Testis (tissue), 3 donors: ENCODE measurements around the gene ZFP36L1. TPM values are rescaled to one million over a fixed set of nuclear protein-coding genes. Genes with fewer than 3 reads are reported as not detected.

Experiments used
- DNase-seq: peaks from one replicate; pipeline ENCODE4 v3.0.0-alpha.2; 2019
- H3K27ac ChIP-seq, 2 donors: fragments of 200-600 bp; sonication (generic); one replicate each; pipeline ENCODE4 v1.5.1; 2019
- H3K27me3 ChIP-seq: fragments of 200-600 bp; sonication (generic); one replicate; pipeline ENCODE4 v1.5.1; 2019
- H3K36me3 ChIP-seq: fragments of 200-600 bp; sonication (generic); one replicate; pipeline ENCODE4 v1.5.1; 2017; ENCODE audit warnings: low read depth; ENCODE audit errors: missing control alignments
- H3K4me1 ChIP-seq: fragments of 200-600 bp; sonication (generic); one replicate; pipeline ENCODE4 v1.5.1; 2019
- H3K4me3 ChIP-seq, 2 donors: fragments of 200-600 bp; sonication (generic); one replicate each; pipeline ENCODE4 v1.5.1; 2017 to 2019
- H3K9me3 ChIP-seq: fragments of 200-600 bp; sonication (generic); one replicate; pipeline ENCODE4 v1.5.1; 2017
- CTCF ChIP-seq, 3 experiments: fragments of 450-650 bp in 2 of 3; fragments of 200-600 bp in 1 of 3; sonication (generic) in 1 of 3; IDR thresholded peaks; one replicate each; pipeline ENCODE4 v1.5.1; 2016 to 2019; ENCODE audit warnings: antibody characterized with exemption in 3 of 3, mild to moderate bottlenecking in 2 of 3, moderate library complexity in 1 of 3
- POLR2A ChIP-seq: fragments of 450-650 bp; IDR thresholded peaks from one replicate; pipeline ENCODE4 v1.6.1; 2017; ENCODE audit warnings: antibody characterized with exemption, mild to moderate bottlenecking, moderate library complexity
- WGBS, 2 donors: methylation state at CpG; one replicate each; pipeline ENCODE4 v1.1.5; 2018; 5-methylcytosine and 5-hydroxymethylcytosine counted together
- intact Hi-C: fragments of 100-400 bp; cut with DNase I; formaldehyde crosslinking; loops from one replicate; pipeline ENCODE4 v1.15.1; 2023; ENCODE audit warnings: low total_unique reads
- polyA plus RNA-seq: library from polyadenylated mRNA; stranded (reverse); fragments of 350-450 nt; fragmentation: Illumina TruSeq; extraction: RNeasy Lipid Tissue Mini Kit (QIAGEN cat#74804); gene quantifications from one replicate; pipeline ENCODE4 v1.2.3, GENCODE V29; 2014; ENCODE audit warnings: low read depth, low replicate concordance; ENCODE audit not compliant: insufficient read depth
- total RNA-seq, 2 donors: library from RNA; depleted of rRNA; stranded (reverse); fragments of >200 nt; gene quantifications; one replicate each; pipeline ENCODE4 v1.2.3, GENCODE V29; 2016

The ZFP36L1 gene
- total and polyA plus RNA-seq, 3 donors from 2014 or later: 120 to 301 (median 176) TPM

GRCh38 chr14:68810173-68811153 is 17.6 kb upstream of the ZFP36L1 start:
- no peak for DNase-seq
- H3K27me3 ChIP-seq: no peaks in the 10 kb centered on the region
- WGBS, 2 donors: 87 to 92% methylated on average over 8 of the region's 8 CpGs
- no peaks in the 10 kb centered on the region for H3K36me3 ChIP-seq
- H3K9me3 ChIP-seq: no peaks in the 10 kb centered on the region
- peaks cover 43% of the 10 kb centered on the region for H3K4me1 ChIP-seq
- intact Hi-C loops: loop anchor here (10.0 kb wide), 1 partner anchor 566 kb away; no protein-coding TSS in a partner anchor
- no peak overlapping the region for H3K4me3 ChIP-seq
- H3K27ac ChIP-seq: peak overlapping the region in 1 of 2 donors; percentile 38
- TF ChIP-seq CTCF (IDR thresholded peaks at IDR 0.05): no peak
- TF ChIP-seq POLR2A: no peak

GRCh38 chr14:68809524-68809923 is 16.7 kb upstream of the ZFP36L1 start:
- no peak for DNase-seq
- H3K27ac ChIP-seq: no peak overlapping the region
- WGBS, 2 donors: 92 to 96% methylated on average over 4 of the region's 4 CpGs
- H3K27me3 ChIP-seq: no peaks in the 10 kb centered on the region
- TF ChIP-seq POLR2A (no peak), CTCF (IDR thresholded peaks at IDR 0.05) (no peak)
- no peak overlapping the region for H3K4me3 ChIP-seq
- no peaks in the 10 kb centered on the region for H3K36me3 ChIP-seq
- intact Hi-C loops: no loop called here
- H3K4me1 ChIP-seq: peaks cover 33% of the 10 kb centered on the region
- H3K9me3 ChIP-seq: no peaks in the 10 kb centered on the region

- no peak for TF ChIP-seq CTCF (IDR thresholded peaks at IDR 0.05)
- no peaks in the 10 kb centered on the region for H3K36me3 ChIP-seq
- H3K27me3 ChIP-seq: no peaks in the 10 kb centered on the region
- H3K27ac ChIP-seq: peak overlapping the region in 1 of 2 donors; percentile 84
- H3K4me1 ChIP-seq: peaks cover 27% of the 10 kb centered on the region
- 73 to 76% methylated on average over 7 of the region's 7 CpGs for WGBS, 2 donors
- intact Hi-C loops: no loop called here
- no peak for DNase-seq
- H3K9me3 ChIP-seq: no peaks in the 10 kb centered on the region
- H3K4me3 ChIP-seq: no peak overlapping the region
These were observed 16.0 kb upstream of the ZFP36L1 start for GRCh38 chr14:68808696-68809480.

- Histone ChIP-seq H3K4me3 (no peak overlapping the region), H3K27ac (peak overlapping the region in 1 of 2 donors; percentile 84), H3K4me1 (peaks cover 18% of the 10 kb centered on the region), H3K27me3 (no peaks in the 10 kb centered on the region), H3K36me3 (no peaks in the 10 kb centered on the region), H3K9me3 (no peaks in the 10 kb centered on the region)
- intact Hi-C loops: no loop called here
- TF ChIP-seq POLR2A: no peak
- no peak for TF ChIP-seq CTCF (IDR thresholded peaks at IDR 0.05)
- no peak for DNase-seq
- 78 to 80% methylated on average over 3 to 7 of the region's 7 CpGs for WGBS, 2 donors
These were observed 15.1 kb upstream of the ZFP36L1 start for GRCh38 chr14:68807987-68808386.
